Panc1 (cell line): ENCODE data around the gene INO80D. TPM values are rescaled to one million over a fixed set of nuclear protein-coding genes. Genes with fewer than 3 reads are reported as not detected.
A peak's percentile ranks its signal among the peaks of the same experiment; 100 is the strongest.

ENCODE experiments used
- ATAC-seq: fragments of 200-7000 bp; cut with Tn5 transposase; 2 replicates; pipeline ENCODE4 v1.9.1; 2020; ENCODE audit warnings: mild to moderate bottlenecking, moderate library complexity
- BruUV-seq: library from RNA; stranded (reverse); fragments of 400-500 nt; replicated peaks from 2 replicates; lab custom pipeline; 2021; lab: Mats Ljungman, UMichigan
- CTCF ChIA-PET: fragments of 300-600 bp; sonication (Branson Sonifier 250); formaldehyde crosslinking; loops from one replicate; lab custom pipeline; 2022; ENCODE audit warnings: antibody characterized with exemption; lab: Charles Lee
- POLR2A ChIA-PET: fragments of 300-600 bp; sonication (Branson Sonifier 250); formaldehyde crosslinking; loops from one replicate; lab custom pipeline; 2022; ENCODE audit warnings: antibody characterized with exemption; lab: Charles Lee
- DNase-seq: peaks from one replicate; pipeline ENCODE4 v3.0.0-alpha.2; 2010; ENCODE audit warnings: low read depth, low spot score
- H3K27ac ChIP-seq: 2 replicates; pipeline ENCODE4 v1.5.1; 2011; ENCODE audit warnings: mild to moderate bottlenecking, low read length, inconsistent platforms
- H3K27me3 ChIP-seq: fragments of 200-500 bp; sonication (Bioruptor generic); 2 replicates; pipeline ENCODE4 v1.6.0; 2014; ENCODE audit warnings: low read length, inconsistent platforms; ENCODE audit not compliant: control insufficient read depth, insufficient read depth
- H3K36me3 ChIP-seq: fragments of 200-500 bp; sonication (Bioruptor generic); 2 replicates; pipeline ENCODE4 v1.5.1; 2014; ENCODE audit warnings: inconsistent platforms, mild to moderate bottlenecking, low read length, moderate library complexity; ENCODE audit not compliant: control insufficient read depth, insufficient read depth
- H3K4me1 ChIP-seq: 2 replicates; pipeline ENCODE4 v1.5.1; 2011; ENCODE audit warnings: inconsistent platforms, mild to moderate bottlenecking, low read length, moderate library complexity; ENCODE audit not compliant: control insufficient read depth, insufficient read depth
- H3K4me3 ChIP-seq, 2 experiments: 2 replicates each; pipeline ENCODE4 v1.5.1; 2011 to 2012; ENCODE audit warnings: low read depth in 2 of 2, low read length in 2 of 2, mild to moderate bottlenecking in 2 of 2, inconsistent platforms in 1 of 2, moderate library complexity in 1 of 2
- H3K9me3 ChIP-seq: fragments of 200-500 bp; sonication (Bioruptor generic); 2 replicates; pipeline ENCODE4 v1.5.1; 2014; ENCODE audit warnings: low read depth, mild to moderate bottlenecking, inconsistent platforms, low read length, moderate library complexity; ENCODE audit not compliant: control insufficient read depth, insufficient read depth
- POLR2AphosphoS5 ChIP-seq: IDR thresholded peaks from 2 replicates; pipeline ENCODE4 v1.6.1; 2012; ENCODE audit warnings: mild to moderate bottlenecking, low read depth, low read length, moderate library complexity
- SIN3A ChIP-seq: IDR thresholded peaks from 2 replicates; pipeline ENCODE4 v1.6.1; 2012; ENCODE audit warnings: low read depth, mild to moderate bottlenecking, low read length, moderate library complexity, borderline replicate concordance; ENCODE audit not compliant: insufficient read depth
- TCF7L2 ChIP-seq: IDR thresholded peaks from 2 replicates; pipeline ENCODE4 v1.6.1; 2011; ENCODE audit warnings: mild to moderate bottlenecking, low read depth, low read length, inconsistent platforms
- in situ Hi-C: cut with HindIII; loops from 2 replicates; pipeline ENCODE4 v1.10.0; 2016; ENCODE audit warnings: low sequenced_read_pairs, low pct_unique_long_range_greater_than_20kb
- intact Hi-C: fragments of 100-400 bp; cut with micrococcal nuclease; formaldehyde crosslinking; loops from one replicate; pipeline ENCODE4 v1.10.0; 2022; ENCODE audit not compliant: unreplicated experiment
- total RNA-seq: library from RNA; stranded (reverse); gene quantifications from one replicate; pipeline ENCODE4 v1.2.1, GENCODE V29; 2021; ENCODE audit not compliant: unreplicated experiment
- TF ChIP-seq, protein P1 (sequence below), 2 experiments: IDR thresholded peaks; 2 replicates each; pipeline ENCODE4 v1.6.1; 2011 to 2012; ENCODE audit warnings: low read depth in 2 of 2, control low read depth in 1 of 2, low read length in 1 of 2, mild to moderate bottlenecking in 1 of 2, moderate library complexity in 1 of 2; ENCODE audit not compliant: insufficient read depth in 1 of 2
- TF ChIP-seq, protein P2 (sequence below): fragments of 450-650 bp; IDR thresholded peaks from 2 replicates; pipeline ENCODE4 v1.5.1; 2017; ENCODE audit warnings: mild to moderate bottlenecking

Gene INO80D
- total RNA-seq, 1 experiment from 2014 or later = 17.9 TPM

DNA sequence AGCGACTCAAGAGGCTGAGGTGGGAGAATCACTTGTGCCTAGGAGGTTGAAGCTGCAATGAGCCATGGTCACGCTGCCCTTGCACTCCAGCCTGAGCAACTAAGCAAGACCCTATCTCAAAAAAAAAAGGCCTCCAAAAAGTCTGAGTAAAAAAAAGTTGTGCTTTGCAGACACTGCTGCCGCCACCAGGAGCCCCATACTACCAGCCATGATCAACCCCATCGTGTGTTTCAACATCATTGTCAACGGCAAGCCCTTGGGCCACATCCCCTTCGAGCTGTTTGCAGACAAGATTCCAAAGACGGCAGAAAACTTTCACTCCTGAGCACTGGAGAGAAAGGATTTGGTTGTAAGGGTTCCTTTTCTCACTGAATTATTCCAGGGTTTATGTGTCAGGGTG is 137.1 kb downstream of the INO80D start:
- in situ Hi-C loops (no loop called here), intact Hi-C loops (no loop called here)
- TF ChIP-seq, protein P1, sequence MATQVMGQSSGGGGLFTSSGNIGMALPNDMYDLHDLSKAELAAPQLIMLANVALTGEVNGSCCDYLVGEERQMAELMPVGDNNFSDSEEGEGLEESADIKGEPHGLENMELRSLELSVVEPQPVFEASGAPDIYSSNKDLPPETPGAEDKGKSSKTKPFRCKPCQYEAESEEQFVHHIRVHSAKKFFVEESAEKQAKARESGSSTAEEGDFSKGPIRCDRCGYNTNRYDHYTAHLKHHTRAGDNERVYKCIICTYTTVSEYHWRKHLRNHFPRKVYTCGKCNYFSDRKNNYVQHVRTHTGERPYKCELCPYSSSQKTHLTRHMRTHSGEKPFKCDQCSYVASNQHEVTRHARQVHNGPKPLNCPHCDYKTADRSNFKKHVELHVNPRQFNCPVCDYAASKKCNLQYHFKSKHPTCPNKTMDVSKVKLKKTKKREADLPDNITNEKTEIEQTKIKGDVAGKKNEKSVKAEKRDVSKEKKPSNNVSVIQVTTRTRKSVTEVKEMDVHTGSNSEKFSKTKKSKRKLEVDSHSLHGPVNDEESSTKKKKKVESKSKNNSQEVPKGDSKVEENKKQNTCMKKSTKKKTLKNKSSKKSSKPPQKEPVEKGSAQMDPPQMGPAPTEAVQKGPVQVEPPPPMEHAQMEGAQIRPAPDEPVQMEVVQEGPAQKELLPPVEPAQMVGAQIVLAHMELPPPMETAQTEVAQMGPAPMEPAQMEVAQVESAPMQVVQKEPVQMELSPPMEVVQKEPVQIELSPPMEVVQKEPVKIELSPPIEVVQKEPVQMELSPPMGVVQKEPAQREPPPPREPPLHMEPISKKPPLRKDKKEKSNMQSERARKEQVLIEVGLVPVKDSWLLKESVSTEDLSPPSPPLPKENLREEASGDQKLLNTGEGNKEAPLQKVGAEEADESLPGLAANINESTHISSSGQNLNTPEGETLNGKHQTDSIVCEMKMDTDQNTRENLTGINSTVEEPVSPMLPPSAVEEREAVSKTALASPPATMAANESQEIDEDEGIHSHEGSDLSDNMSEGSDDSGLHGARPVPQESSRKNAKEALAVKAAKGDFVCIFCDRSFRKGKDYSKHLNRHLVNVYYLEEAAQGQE (IDR thresholded peaks at IDR 0.05; ENCODE audit: insufficient read depth in 1 of 2, low read depth in 2 of 2, low read length in 1 of 2) = no peak
- TF ChIP-seq POLR2AphosphoS5 = no peak
- no peak for TF ChIP-seq SIN3A
- TF ChIP-seq, protein P2, sequence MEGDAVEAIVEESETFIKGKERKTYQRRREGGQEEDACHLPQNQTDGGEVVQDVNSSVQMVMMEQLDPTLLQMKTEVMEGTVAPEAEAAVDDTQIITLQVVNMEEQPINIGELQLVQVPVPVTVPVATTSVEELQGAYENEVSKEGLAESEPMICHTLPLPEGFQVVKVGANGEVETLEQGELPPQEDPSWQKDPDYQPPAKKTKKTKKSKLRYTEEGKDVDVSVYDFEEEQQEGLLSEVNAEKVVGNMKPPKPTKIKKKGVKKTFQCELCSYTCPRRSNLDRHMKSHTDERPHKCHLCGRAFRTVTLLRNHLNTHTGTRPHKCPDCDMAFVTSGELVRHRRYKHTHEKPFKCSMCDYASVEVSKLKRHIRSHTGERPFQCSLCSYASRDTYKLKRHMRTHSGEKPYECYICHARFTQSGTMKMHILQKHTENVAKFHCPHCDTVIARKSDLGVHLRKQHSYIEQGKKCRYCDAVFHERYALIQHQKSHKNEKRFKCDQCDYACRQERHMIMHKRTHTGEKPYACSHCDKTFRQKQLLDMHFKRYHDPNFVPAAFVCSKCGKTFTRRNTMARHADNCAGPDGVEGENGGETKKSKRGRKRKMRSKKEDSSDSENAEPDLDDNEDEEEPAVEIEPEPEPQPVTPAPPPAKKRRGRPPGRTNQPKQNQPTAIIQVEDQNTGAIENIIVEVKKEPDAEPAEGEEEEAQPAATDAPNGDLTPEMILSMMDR = no peak
- no peak for TF ChIP-seq TCF7L2
- ChIA-PET POLR2A (no interaction called here), CTCF (interaction anchor here (0.6 to 0.7 kb wide), 3 partner anchors 11 to 23 kb away, joined by 4 to 6 read pairs (median 4); no protein-coding TSS in a partner anchor)
- BruUV-seq = no TSS peak
- DNase-seq = no peak
- ATAC-seq = no peak
- Histone ChIP-seq H3K36me3 (no peaks in the 10 kb centered on the region), H3K27ac (no peak overlapping the region), H3K4me1 (no peaks in the 10 kb centered on the region), H3K9me3 (no peaks in the 10 kb centered on the region), H3K4me3 (no peak overlapping the region), H3K27me3 (no peaks in the 10 kb centered on the region; the same call in 1 of the 2 replicates)

DNA sequence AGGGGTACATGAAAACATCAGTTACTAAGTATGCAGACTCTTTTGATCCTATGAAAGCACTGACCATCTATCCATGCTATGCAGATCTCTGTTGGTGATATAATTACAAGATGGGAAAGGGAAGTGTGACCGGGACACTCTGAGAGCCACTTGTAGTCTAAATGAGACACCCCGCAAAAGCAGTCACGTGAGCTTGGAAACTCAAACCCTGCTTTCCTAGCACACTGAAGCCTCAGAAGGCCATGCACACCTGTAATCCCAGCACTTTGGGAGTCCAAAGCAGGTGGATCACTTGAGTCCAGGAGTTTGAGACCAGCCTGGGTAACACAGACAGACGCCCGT is 137.5 kb downstream of the INO80D start:
- H3K4me1 ChIP-seq = no peaks in the 10 kb centered on the region
- BruUV-seq = no TSS peak
- no peaks in the 10 kb centered on the region for H3K36me3 ChIP-seq
- H3K4me3 ChIP-seq = no peak overlapping the region
- intact Hi-C loops (no loop called here), in situ Hi-C loops (no loop called here)
- TF ChIP-seq POLR2AphosphoS5 (no peak), TCF7L2 (no peak), SIN3A (no peak)
- TF ChIP-seq, protein P2 = 0 out of 2 replicates have a peak, but pooled peaks have one; percentile 52
- TF ChIP-seq, protein P1 (IDR thresholded peaks at IDR 0.05; ENCODE audit: insufficient read depth in 1 of 2, low read depth in 2 of 2, low read length in 1 of 2) = no peak
- no peak overlapping the region for H3K27ac ChIP-seq
- no peaks in the 10 kb centered on the region; the same call in 1 of the 2 replicates for H3K27me3 ChIP-seq
- ChIA-PET CTCF (interaction anchor here (0.6 to 0.7 kb wide), 2 partner anchors 11 to 22 kb away, joined by 4 read pairs; no protein-coding TSS in a partner anchor), POLR2A (no interaction called here)
- DNase-seq = no peak
- no peak for ATAC-seq
- no peaks in the 10 kb centered on the region for H3K9me3 ChIP-seq
